K562 (cell line): Measurements from ENCODE around the gene POLD4. TPM values are rescaled to one million over a fixed set of nuclear protein-coding genes. Genes with fewer than 3 reads are reported as not detected.
A peak's percentile ranks its signal among the peaks of the same experiment; 100 is the strongest.

Source experiments
- CBX8 ChIP-seq: fragments of 200-600 bp; sonication (generic); IDR thresholded peaks from 2 replicates; pipeline ENCODE4 v1.6.1; 2012; ENCODE audit warnings: borderline replicate concordance, mixed run types, low read depth, mild to moderate bottlenecking, moderate library complexity, mixed read lengths, low read length, control low read depth, inconsistent platforms; ENCODE audit not compliant: poor library complexity, severe bottlenecking; ENCODE audit errors: extremely low read depth
- FOXP4 ChIP-seq: sonication (generic); formaldehyde crosslinking; IDR thresholded peaks from 2 replicates; pipeline ENCODE4 v1.8.0; 2022; ENCODE audit warnings: mild to moderate bottlenecking, missing genetic modification reagents, borderline replicate concordance
- HMG20A ChIP-seq: fragments of 450-650 bp; formaldehyde crosslinking; conservative IDR thresholded peaks from 2 replicates; pipeline ENCODE4 v1.4.0; 2020; ENCODE audit warnings: mild to moderate bottlenecking, mixed read lengths
- REST ChIP-seq, 2 experiments: fragments of 450-650 bp; formaldehyde crosslinking in 1 of 2; IDR thresholded peaks; 2 replicates each; pipeline versions ENCODE4 v1.4.0 to v1.6.1; 2014 to 2020; ENCODE audit warnings: mild to moderate bottlenecking in 2 of 2, borderline replicate concordance in 1 of 2, low read depth in 1 of 2
- ZBTB11 ChIP-seq, 3 experiments: fragments of 200-800 bp in 1 of 3; fragments of 250-450 bp in 1 of 3; fragments of 450-650 bp in 1 of 3; sonication (Bioruptor Pico) in 1 of 3; sonication (Bioruptor generic) in 1 of 3; formaldehyde crosslinking in 1 of 3; IDR thresholded peaks; 2 replicates each; pipeline versions ENCODE4 v1.6.1 to v1.8.0; 2016 to 2022; ENCODE audit warnings: mild to moderate bottlenecking in 2 of 3, missing genetic modification characterization in 2 of 3, missing compliant biosample characterization in 1 of 3, moderate library complexity in 1 of 3
- ZNF263 ChIP-seq: sonication (generic); formaldehyde crosslinking; IDR thresholded peaks from 2 replicates; pipeline ENCODE4 v1.8.0; 2022; ENCODE audit warnings: mild to moderate bottlenecking, missing genetic modification reagents, borderline replicate concordance
- polyA plus RNA-seq, 8 experiments: library from polyadenylated mRNA; depleted of rRNA in 4 of 8; stranded (reverse) in 5 of 8; unstranded in 3 of 8; fragments of >200 nt; fragmentation: Nextera tagmentation in 2 of 8; fragmentation: Illumina TruSeq in 1 of 8; extraction: Ambion mirVana in 2 of 8; extraction: Trizol in 1 of 8; gene quantifications; 2 replicates each; pipeline versions ENCODE4 v1.2.1 to v1.2.3, GENCODE V29; 2011 to 2014; ENCODE audit warnings: inconsistent platforms in 1 of 8, missing spikeins in 1 of 8
- total RNA-seq, 7 experiments: library from RNA; depleted of rRNA in 6 of 7; stranded (reverse); fragments of >200 nt in 6 of 7; fragmentation: Illumina TruSeq in 2 of 7; extraction: Trizol in 2 of 7; gene quantifications; 2 replicates each; pipeline versions ENCODE4 v1.2.1 to v1.2.3, GENCODE V29; 2011 to 2021; ENCODE audit warnings: low replicate concordance in 1 of 7

POLD4 gene
- total and polyA plus RNA-seq, 9 of the 15 experiments (the other 6 are each of a cell fraction or from before 2014, with no cell fraction given), result 5.8 to 64.5 (median 18.3) TPM

GRCh38 chr11:67372993-67373647 is 19.8 kb upstream of the POLD4 start, which contains the start of gene CLCF1 (continued):
- TF ChIP-seq HMG20A (no peak), CBX8 (no peak), REST (IDR thresholded peaks at IDR 0.05; ENCODE audit: borderline replicate concordance) (no peak), REST (CRISPR knock-in tag; IDR thresholded peaks at IDR 0.05; ENCODE audit: low read depth) (peak; percentile 23; the same call in 1 of the 2 replicates), ZNF263 (CRISPR knock-in tag) (peak; percentile 86), ZBTB11 (CRISPR knock-in tag; IDR thresholded peaks at IDR 0.05) (peak in 1 of 3 experiments; percentile 21; a peak in 2 of 6 replicates), FOXP4 (CRISPR knock-in tag) (no peak; the same call in 1 of the 2 replicates)
